ENCODE measurements around the gene THAP12.
"Not testable (repeated sequence)": the region's sequence is repeated elsewhere in the genome, so short reads cannot be mapped to it uniquely, and the experiment has no call there.

Gene THAP12, protein sequence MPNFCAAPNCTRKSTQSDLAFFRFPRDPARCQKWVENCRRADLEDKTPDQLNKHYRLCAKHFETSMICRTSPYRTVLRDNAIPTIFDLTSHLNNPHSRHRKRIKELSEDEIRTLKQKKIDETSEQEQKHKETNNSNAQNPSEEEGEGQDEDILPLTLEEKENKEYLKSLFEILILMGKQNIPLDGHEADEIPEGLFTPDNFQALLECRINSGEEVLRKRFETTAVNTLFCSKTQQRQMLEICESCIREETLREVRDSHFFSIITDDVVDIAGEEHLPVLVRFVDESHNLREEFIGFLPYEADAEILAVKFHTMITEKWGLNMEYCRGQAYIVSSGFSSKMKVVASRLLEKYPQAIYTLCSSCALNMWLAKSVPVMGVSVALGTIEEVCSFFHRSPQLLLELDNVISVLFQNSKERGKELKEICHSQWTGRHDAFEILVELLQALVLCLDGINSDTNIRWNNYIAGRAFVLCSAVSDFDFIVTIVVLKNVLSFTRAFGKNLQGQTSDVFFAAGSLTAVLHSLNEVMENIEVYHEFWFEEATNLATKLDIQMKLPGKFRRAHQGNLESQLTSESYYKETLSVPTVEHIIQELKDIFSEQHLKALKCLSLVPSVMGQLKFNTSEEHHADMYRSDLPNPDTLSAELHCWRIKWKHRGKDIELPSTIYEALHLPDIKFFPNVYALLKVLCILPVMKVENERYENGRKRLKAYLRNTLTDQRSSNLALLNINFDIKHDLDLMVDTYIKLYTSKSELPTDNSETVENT

DNA sequence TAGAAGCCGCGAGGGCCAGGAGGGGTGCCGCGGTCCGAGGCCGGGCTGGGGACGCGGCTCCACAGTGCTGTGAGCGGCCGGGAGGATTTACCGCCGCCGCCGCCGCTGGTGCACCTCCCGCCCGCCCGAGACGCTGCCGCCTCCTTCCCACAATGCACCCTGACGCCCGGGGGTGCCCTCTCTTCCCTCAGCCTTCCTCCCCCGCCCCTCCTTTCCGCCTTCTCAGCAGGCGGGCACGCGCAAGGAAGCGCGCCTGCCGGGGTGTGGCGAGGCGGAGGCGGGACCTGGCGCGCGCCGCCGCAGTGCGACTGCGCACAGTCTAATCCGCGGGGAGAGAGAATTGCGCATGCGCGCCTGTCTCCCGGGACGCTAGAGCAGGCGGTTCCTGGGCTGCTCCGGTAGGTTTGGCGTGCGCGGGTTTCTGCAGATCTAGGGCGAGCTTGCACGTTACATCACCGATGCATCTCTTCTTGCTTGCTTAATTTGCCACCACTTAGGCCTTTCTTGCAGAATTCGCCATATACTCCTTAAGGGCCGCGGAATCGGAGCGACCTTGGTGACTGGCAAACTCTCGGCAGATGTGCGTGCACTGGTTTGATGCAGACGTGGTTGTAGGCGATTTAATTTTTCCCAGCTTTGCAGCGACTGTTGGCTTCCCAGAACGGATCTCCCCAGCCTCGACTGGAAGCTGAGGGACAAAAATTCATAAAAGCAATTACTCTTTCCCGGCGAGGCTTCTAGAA is at the start of gene THAP12, which contains the start of gene GVQW3:
Gene THAP12, minus strand, starts transcription at position 156 of the 743 bp plus-strand sequence. CDS start 296 bp downstream, outside the sequence.
Gene GVQW3, plus strand, starts transcription at position 347 of the 743 bp plus-strand sequence. CDS start 506 bp downstream, outside the sequence.
- DNase-seq: peak; percentile 96 to 98

- no peak for DNase-seq
Measured at GRCh38 chr11:76426660-76427059, 45.7 kb upstream of the THAP12 start.

GRCh38 chr11:76424891-76425290 is 44.0 kb upstream of the THAP12 start:
- no peak for DNase-seq

DNA sequence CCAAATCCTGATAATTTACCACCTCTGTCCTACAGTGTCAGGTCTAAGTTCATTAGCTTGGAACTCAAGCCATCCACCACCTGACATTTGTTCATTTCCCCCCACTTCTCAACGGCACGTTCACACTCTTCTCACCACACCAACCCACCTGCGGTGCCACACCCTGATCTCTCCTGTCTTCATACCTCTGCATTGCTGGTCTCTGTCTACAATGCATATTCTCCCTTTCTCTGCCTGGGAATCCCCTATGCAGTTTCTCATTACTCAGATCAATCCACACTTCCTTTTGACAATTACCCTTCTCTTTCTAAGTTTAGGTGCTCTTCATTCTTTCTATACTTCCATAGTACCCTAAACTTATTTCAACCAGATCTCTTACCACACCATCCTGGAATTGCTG is 43.4 kb upstream of the THAP12 start:
- no peak for DNase-seq

GRCh38 chr11:76419896-76420295 is 39.0 kb upstream of the THAP12 start:
- DNase-seq: peak; percentile 8 to 48

- DNase-seq: no peak
Measured at GRCh38 chr11:76415073-76415472, 34.1 kb upstream of the THAP12 start.

DNA sequence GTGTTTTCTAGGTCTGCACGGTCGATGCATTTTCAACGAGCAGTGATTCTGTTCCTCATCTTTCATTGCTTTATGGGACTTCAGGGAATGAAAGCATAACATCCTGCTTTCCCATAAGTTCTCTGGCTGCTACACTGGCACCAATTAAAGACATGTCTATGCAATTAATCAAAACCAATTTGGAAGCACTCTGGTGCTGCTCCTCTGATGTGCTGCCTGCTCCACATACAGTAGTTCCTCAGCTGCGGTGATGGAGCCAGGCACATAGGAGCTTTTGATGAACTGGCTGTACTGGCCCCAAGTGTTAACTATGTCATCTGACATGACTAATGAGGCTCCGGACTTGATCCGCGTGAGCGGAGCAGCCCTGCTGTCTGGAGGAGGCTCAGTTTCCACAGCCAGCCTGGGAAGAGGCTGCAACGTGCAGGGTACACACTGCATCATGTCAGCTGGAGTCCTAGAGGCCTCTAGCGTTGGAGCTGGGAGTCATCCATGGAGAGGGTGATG is 30.0 kb upstream of the THAP12 start:
- DNase-seq: no peak

GRCh38 chr11:76408171-76408965 is 27.4 kb upstream of the THAP12 start:
- DNase-seq: no peak

- DNase-seq: no peak
Measured at GRCh38 chr11:76406359-76406758, 25.4 kb upstream of the THAP12 start.

GRCh38 chr11:76401484-76401883 is 20.6 kb upstream of the THAP12 start:
- not testable (repeated sequence) for DNase-seq

GRCh38 chr11:76400967-76401366 is 20.0 kb upstream of the THAP12 start:
- DNase-seq: no peak

DNA sequence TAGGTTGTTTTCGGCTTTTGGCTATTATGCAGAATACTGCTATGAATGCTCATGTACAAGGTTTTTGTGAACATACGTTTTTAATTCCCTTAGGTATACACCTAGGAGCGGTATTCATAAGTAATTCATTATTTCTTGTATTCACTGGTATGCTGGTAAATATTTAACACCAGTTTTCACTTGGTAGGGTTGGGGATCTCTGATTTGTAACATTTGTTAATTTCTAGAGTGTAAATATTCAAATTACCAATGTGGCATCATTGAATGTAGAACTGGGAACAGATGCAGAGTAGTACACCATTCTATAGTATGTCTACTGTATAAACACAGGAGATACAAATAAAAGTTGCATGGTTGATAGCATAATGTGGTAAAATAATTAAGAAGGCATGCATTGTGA is 16.5 kb upstream of the THAP12 start:
- DNase-seq: no peak

- no peak for DNase-seq
Measured at GRCh38 chr11:76395296-76395695, 14.4 kb upstream of the THAP12 start.

DNA sequence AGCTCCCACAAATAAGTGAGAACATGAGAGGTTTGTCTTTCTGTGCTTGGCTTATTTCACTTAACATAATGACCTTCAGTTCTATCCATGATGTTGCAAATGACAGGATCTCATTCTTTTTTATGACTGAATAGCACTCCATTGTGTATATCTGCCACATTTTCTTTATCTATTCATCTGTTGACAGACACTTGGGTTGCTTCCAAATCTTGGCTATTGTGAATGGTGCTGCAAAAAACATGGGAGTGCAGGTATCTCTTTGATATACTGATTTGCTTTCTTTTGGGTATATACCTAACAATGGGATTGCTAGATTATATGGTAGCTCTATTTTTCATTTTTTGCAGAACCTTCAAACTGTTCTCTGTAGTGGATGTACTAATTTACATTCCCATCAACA is 13.5 kb upstream of the THAP12 start:
- no peak for DNase-seq

DNA sequence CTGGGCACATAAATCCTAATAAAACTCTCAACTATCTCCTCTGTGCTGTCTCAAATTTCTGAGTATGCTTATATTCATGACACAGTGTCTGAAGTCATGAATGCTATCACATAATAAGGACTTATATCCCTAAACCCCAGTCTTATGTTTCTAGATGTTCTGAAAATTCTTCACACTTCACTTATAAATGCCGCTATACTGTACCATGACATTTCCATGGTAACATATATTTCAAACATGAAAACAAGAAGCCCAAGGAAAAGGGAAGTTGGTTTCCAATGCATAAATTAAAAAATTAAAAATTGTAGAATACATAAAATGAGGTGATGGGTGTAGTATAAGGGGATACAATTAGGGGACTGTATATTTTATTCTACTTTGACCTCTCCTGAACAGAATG is 11.9 kb upstream of the THAP12 start:
- peak; percentile 19 to 33 for DNase-seq

GRCh38 chr11:76391811-76392475 is 11.0 kb upstream of the THAP12 start:
- no peak for DNase-seq

DNA sequence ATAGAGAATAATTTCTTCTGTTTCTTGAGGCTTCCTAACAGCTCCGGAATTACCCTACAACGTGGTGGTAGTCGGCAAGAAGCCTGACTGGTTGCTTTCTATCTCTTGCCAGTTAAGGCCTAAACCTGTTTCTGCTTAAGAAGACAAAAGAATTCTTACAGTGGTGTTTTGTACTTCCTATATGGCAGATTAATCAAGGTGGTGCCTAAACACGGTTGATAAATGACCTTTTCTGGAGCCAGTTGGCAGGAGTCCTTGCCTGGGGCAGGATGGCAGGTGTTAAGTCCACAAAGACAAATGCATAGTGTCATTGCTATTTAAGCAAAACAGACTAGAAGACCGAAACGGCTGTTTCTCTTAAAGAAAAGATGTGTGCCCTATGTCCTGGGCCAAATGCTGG is 10.1 kb upstream of the THAP12 start:
- DNase-seq: no peak

DNA sequence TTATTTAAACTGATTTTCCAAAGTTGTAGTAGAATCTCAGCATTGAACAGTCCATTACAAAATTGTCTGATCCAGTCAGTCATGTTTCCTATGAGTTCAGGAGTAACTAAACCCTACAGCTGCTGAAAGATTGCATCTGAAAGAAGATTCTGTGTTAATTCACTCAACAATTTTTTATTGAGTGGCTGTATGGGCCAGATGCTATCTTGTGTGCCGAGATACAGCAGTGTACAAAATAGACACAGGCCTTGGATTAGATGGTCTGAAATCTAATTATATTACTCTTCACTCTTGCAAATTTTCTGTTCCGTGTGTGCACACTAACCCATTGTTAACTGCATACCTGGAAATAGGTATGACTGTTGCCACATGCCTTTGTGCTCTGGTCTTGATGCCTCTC is 7.5 kb upstream of the THAP12 start:
- no peak for DNase-seq

- no peak for DNase-seq
Measured at GRCh38 chr11:76385903-76386302, 5.0 kb upstream of the THAP12 start.

DNA sequence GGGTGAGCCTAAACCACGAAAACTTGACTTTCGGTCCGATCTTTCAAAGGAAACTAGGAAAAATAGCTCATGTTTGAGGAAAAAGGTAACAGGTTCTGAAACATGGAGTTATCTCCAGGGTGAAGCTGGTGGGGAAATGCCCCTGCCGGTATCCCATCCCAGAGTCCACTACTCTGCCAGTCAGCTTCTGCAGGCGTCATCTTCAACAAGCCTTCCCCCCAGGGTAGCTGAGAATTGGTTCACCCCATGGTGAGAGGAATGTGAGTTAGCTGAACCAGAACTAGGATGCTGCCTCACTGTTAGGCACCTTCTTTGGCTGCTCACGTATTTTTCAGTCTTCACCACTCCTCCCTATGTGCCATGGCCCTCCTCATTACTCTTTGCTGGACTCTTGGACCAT is 1.3 kb upstream of the THAP12 start:
- DNase-seq: no peak

DNA sequence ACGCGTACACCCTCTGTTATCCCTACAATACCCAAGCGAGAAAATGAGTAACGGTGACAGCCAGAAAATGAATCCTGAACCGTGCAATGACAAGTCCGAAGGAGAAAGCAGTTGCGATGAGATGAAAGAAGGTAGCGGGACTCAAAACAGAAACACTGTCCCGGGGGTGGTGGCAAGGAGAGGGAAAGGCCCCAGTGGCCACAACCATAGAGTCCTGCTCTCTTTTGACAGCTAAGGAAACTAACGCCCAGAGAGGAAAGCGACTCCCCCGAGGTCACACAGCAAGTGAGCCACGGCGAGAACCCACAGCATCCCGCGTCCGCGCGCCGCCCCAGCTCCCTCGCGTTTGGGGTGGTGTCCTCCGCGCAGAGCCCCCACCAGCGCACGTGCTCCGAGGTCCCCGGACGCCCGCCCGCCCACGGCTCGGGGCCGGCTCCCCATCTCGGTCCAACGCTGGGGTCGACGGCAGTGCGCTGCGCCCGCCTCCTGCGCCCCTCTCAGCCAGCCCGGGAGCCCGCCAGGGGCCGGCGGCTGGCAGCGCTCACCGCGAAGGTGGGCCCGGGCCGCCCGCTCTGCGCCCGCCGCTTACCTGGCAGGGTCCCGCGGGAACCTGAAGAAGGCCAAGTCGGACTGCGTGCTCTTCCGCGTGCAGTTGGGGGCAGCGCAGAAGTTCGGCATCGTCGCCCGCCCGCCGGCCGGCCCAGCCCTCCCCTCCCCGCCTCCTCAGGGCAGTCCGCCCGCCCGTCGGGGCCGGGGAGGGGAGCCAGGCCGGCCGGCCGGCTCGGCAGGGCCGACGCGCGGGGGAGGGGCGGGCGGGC is 564 bp downstream of the THAP12 start:
- DNase-seq: peak; percentile 39 to 51
